SK-N-SH (cell line): Measurements from ENCODE around the gene PPP2CA. TPM values are rescaled to one million over a fixed set of nuclear protein-coding genes. Genes with fewer than 3 reads are reported as not detected.

Source experiments
- CTCF ChIA-PET: fragments of 300-600, 350-600 bp; formaldehyde crosslinking; extraction: SDS; loops from one replicate; lab custom pipeline; 2021; lab: Yijun Ruan, JAX
- POLR2A ChIA-PET: fragments of 350-600 bp; sonication (Branson Sonifier 250); formaldehyde crosslinking; extraction: SDS; loops from one replicate; lab custom pipeline; 2020; ENCODE audit warnings: antibody characterized with exemption, inconsistent platforms; lab: Yijun Ruan, JAX
- DNase-seq: peaks from one replicate; pipeline ENCODE4 v3.0.0; 2012
- H2AFZ ChIP-seq: fragments of 200-600 bp; sonication (generic); 2 replicates; pipeline ENCODE4 v1.8.1; 2016; ENCODE audit warnings: antibody characterized with exemption, mild to moderate bottlenecking, low read depth
- H3F3A ChIP-seq: fragments of 200-600 bp; sonication (generic); replicated peaks from 2 replicates; pipeline ENCODE3; 2016; ENCODE audit warnings: antibody characterized with exemption, mild to moderate bottlenecking; ENCODE audit not compliant: insufficient read depth
- H3K27ac ChIP-seq, 2 experiments: fragments of 200-500 bp in 1 of 2; fragments of 200-600 bp in 1 of 2; sonication (Bioruptor generic) in 1 of 2; sonication (generic), shearing (Covaris generic) in 1 of 2; 2 replicates each; pipeline versions ENCODE4 v1.5.1 to v1.6.1; 2014 to 2016; ENCODE audit warnings: low read depth in 2 of 2, inconsistent platforms in 1 of 2, low read length in 1 of 2, mild to moderate bottlenecking in 1 of 2, mixed read lengths in 1 of 2
- H3K27me3 ChIP-seq: fragments of 200-600 bp; sonication (generic), shearing (Covaris generic); 2 replicates; pipeline ENCODE4 v1.6.1; 2016; ENCODE audit warnings: mixed run types; ENCODE audit not compliant: insufficient read depth
- H3K36me3 ChIP-seq, 2 experiments: fragments of 200-500 bp in 1 of 2; fragments of 200-600 bp in 1 of 2; sonication (Bioruptor generic) in 1 of 2; sonication (generic) in 1 of 2; replicated peaks in 1 of 2; 2 replicates each; pipeline versions ENCODE3 to v1.5.1; 2014 to 2016; ENCODE audit warnings: low read length in 1 of 2, mild to moderate bottlenecking in 1 of 2; ENCODE audit not compliant: insufficient read depth in 2 of 2, control insufficient read depth in 1 of 2
- H3K4me1 ChIP-seq, 2 experiments: fragments of 200-500 bp in 1 of 2; fragments of 200-600 bp in 1 of 2; sonication (Bioruptor generic) in 1 of 2; sonication (generic), shearing (Covaris generic) in 1 of 2; 2 replicates each; pipeline versions ENCODE4 v1.5.1 to v1.6.1; 2014 to 2016; ENCODE audit warnings: low read depth in 1 of 2, low read length in 1 of 2, mixed run types in 1 of 2; ENCODE audit not compliant: insufficient read depth in 2 of 2, control insufficient read depth in 1 of 2
- H3K4me2 ChIP-seq: fragments of 200-600 bp; sonication (generic), shearing (Covaris generic); 2 replicates; pipeline ENCODE4 v1.6.1; 2017; ENCODE audit warnings: mixed run types
- H3K4me3 ChIP-seq, 2 experiments: fragments of 200-500 bp in 1 of 2; fragments of 200-600 bp in 1 of 2; sonication (Bioruptor generic) in 1 of 2; sonication (generic), shearing (Covaris generic) in 1 of 2; 2 replicates each; pipeline versions ENCODE4 v1.5.1 to v1.8.1; 2014 to 2016; ENCODE audit warnings: low read depth in 2 of 2, inconsistent platforms in 1 of 2, low read length in 1 of 2, mild to moderate bottlenecking in 1 of 2, mixed read lengths in 1 of 2, moderate library complexity in 1 of 2
- H3K79me2 ChIP-seq: fragments of 200-600 bp; sonication (generic); 2 replicates; pipeline ENCODE4 v1.8.1; 2017; ENCODE audit warnings: mild to moderate bottlenecking; ENCODE audit not compliant: insufficient read depth
- H3K9ac ChIP-seq: fragments of 200-600 bp; sonication (generic); 2 replicates; pipeline ENCODE4 v1.6.1; 2017; ENCODE audit warnings: mixed run types
- H3K9me2 ChIP-seq: fragments of 200-600 bp; sonication (generic); 2 replicates; pipeline ENCODE4 v1.6.1; 2017; ENCODE audit warnings: mixed run types
- H3K9me3 ChIP-seq: fragments of 200-600 bp; sonication (generic); 2 replicates; pipeline ENCODE4 v1.6.1; 2017; ENCODE audit warnings: mixed run types, mild to moderate bottlenecking, moderate library complexity
- H4K20me1 ChIP-seq: fragments of 200-600 bp; sonication (generic); 2 replicates; pipeline ENCODE4 v1.6.1; 2017; ENCODE audit warnings: mild to moderate bottlenecking, mixed run types; ENCODE audit not compliant: insufficient read depth
- CHD2 ChIP-seq: fragments of 150-350 bp; IDR thresholded peaks from 2 replicates; pipeline ENCODE4 v1.6.1; 2018; ENCODE audit warnings: low read length; ENCODE audit not compliant: partially characterized antibody
- CTCF ChIP-seq: fragments of 200-600 bp; sonication (generic); IDR thresholded peaks from 2 replicates; pipeline ENCODE4 v1.6.1; 2017; ENCODE audit warnings: antibody characterized with exemption, mild to moderate bottlenecking, moderate library complexity
- EZH2phosphoT487 ChIP-seq: fragments of 200-600 bp; sonication (generic); IDR thresholded peaks from 2 replicates; pipeline ENCODE4 v1.6.1; 2017; ENCODE audit warnings: low read depth, mixed run types, mild to moderate bottlenecking, antibody characterized with exemption, moderate library complexity, borderline replicate concordance
- FOSL2 ChIP-seq: IDR thresholded peaks from 2 replicates; pipeline ENCODE4 v1.4.0; 2012; ENCODE audit warnings: low read depth, mild to moderate bottlenecking, moderate library complexity, borderline replicate concordance
- FOXM1 ChIP-seq: IDR thresholded peaks from 2 replicates; pipeline ENCODE4 v1.4.0; 2012; ENCODE audit warnings: low read depth, mild to moderate bottlenecking
- GABPA ChIP-seq: IDR thresholded peaks from 2 replicates; pipeline ENCODE4 v1.4.0; 2012; ENCODE audit warnings: low read depth, mild to moderate bottlenecking
- GATA2 ChIP-seq: sonication (generic); formaldehyde crosslinking; IDR thresholded peaks from 2 replicates; pipeline ENCODE4 v1.5.0; 2020; ENCODE audit warnings: mild to moderate bottlenecking, missing genetic modification reagents
- IRF3 ChIP-seq: fragments of 150-350 bp; IDR thresholded peaks from 2 replicates; pipeline ENCODE4 v1.6.1; 2016; ENCODE audit warnings: mild to moderate bottlenecking, low read depth, low read length
- MAX ChIP-seq: IDR thresholded peaks from 2 replicates; pipeline ENCODE4 v1.4.0; 2012; ENCODE audit warnings: low read depth
- MXI1 ChIP-seq: IDR thresholded peaks from 2 replicates; pipeline ENCODE4 v1.6.1; 2012; ENCODE audit warnings: mild to moderate bottlenecking, low read depth, low read length, improper control_type of control experiment
- NFIC ChIP-seq: IDR thresholded peaks from 2 replicates; pipeline ENCODE4 v1.4.0; 2012; ENCODE audit warnings: borderline replicate concordance
- NRF1 ChIP-seq: IDR thresholded peaks from 2 replicates; pipeline ENCODE4 v1.6.1; 2012; ENCODE audit warnings: low read depth, mild to moderate bottlenecking, low read length
- POLR2AphosphoS5 ChIP-seq: IDR thresholded peaks from 2 replicates; pipeline ENCODE4 v1.6.1; 2012; ENCODE audit warnings: low read depth, low read length
- RAD21 ChIP-seq: IDR thresholded peaks from 2 replicates; pipeline ENCODE4 v1.6.1; 2012; ENCODE audit warnings: mild to moderate bottlenecking, low read length
- RCOR1 ChIP-seq: fragments of 150-350 bp; IDR thresholded peaks from 2 replicates; pipeline ENCODE4 v1.6.1; 2017; ENCODE audit warnings: antibody characterized with exemption, low read length
- YY1 ChIP-seq: IDR thresholded peaks from 2 replicates; pipeline ENCODE4 v1.4.0; 2012; ENCODE audit warnings: low read depth, mild to moderate bottlenecking
- WGBS: methylation state at CpG from one replicate; pipeline ENCODE4 v1.1.6; 2017; ENCODE audit warnings: low lambda C conversion rate; 5-methylcytosine and 5-hydroxymethylcytosine counted together
- polyA plus RNA-seq, 3 experiments: library from polyadenylated mRNA; depleted of rRNA; stranded (reverse); fragments of >200 nt; gene quantifications; 2 replicates each; pipeline ENCODE4 v1.2.3, GENCODE V29; 2012
- TF ChIP-seq, protein P1 (sequence below): IDR thresholded peaks from 2 replicates; pipeline ENCODE4 v1.6.1; 2012; ENCODE audit warnings: mild to moderate bottlenecking, low read depth, low read length, moderate library complexity
- TF ChIP-seq, protein P2 (sequence below): IDR thresholded peaks from 2 replicates; pipeline ENCODE4; 2012

The PPP2CA gene
- polyA plus RNA-seq, 1 of the 3 experiments (the other 2 are of a cell fraction) = 146 TPM

- Histone ChIP-seq H3K4me3 (no peak overlapping the region), H3K4me1 (no peaks in the 10 kb centered on the region), H3K27ac (no peak overlapping the region), H3F3A (peaks cover 8% of the 10 kb centered on the region), H2AFZ (no peak overlapping the region), H3K9me2 (no peaks in the 10 kb centered on the region), H3K4me2 (no peak overlapping the region), H4K20me1 (no peaks in the 10 kb centered on the region), H3K9me3 (no peaks in the 10 kb centered on the region), H3K79me2 (peaks cover 60% of the 10 kb centered on the region), H3K9ac (no peak overlapping the region), H3K27me3 (no peaks in the 10 kb centered on the region), H3K36me3 (peaks cover 56 to 93% of the 10 kb centered on the region in 2 experiments)
- no peak for DNase-seq
- TF ChIP-seq YY1 (no peak), MXI1 (no peak), CHD2 (no peak)
- POLR2A ChIA-PET = no interaction called here
- CTCF ChIA-PET = interaction anchor here (1.0 to 4.5 kb wide), 6 partner anchors 11 to 425 kb away, joined by 3 to 27 read pairs (median 5); no protein-coding TSS in a partner anchor
- WGBS = 97% methylated on average over 6 of the region's 6 CpGs
Measured at GRCh38 chr5:134161513-134162395, 64.1 kb downstream of the PPP2CA start.

- H3K4me2 ChIP-seq = no peak overlapping the region
- no peaks in the 10 kb centered on the region for H3K9me3 ChIP-seq
- no peak for DNase-seq
- H3K9me2 ChIP-seq = no peaks in the 10 kb centered on the region
- no peak overlapping the region for H3K27ac ChIP-seq
- H3K9ac ChIP-seq = no peak overlapping the region
- H3K27me3 ChIP-seq = no peaks in the 10 kb centered on the region
- H4K20me1 ChIP-seq = peaks cover 11% of the 10 kb centered on the region; the same call in 1 of the 2 replicates
- H3K4me3 ChIP-seq = no peak overlapping the region
- POLR2A ChIA-PET = interaction anchor here (1.4 kb wide), 1 partner anchor 22 kb away, joined by 5 read pairs; no protein-coding TSS in a partner anchor
- H3K36me3 ChIP-seq = peaks cover 84 to 90% of the 10 kb centered on the region in 2 experiments
- H2AFZ ChIP-seq = no peak overlapping the region
- CTCF ChIA-PET = interaction anchor here (0.7 to 9.8 kb wide), 7 partner anchors 16 to 136 kb away, joined by 3 to 99 read pairs (median 4); no protein-coding TSS in a partner anchor
- H3F3A ChIP-seq = peaks cover 7% of the 10 kb centered on the region
- 92% methylated on average over 1 of the region's 1 CpG for WGBS
- no peaks in the 10 kb centered on the region; a peak in 1 of 4 replicates for H3K4me1 ChIP-seq
- peaks cover 52% of the 10 kb centered on the region; the same call in 1 of the 2 replicates for H3K79me2 ChIP-seq
- TF ChIP-seq GABPA (no peak), FOXM1 (no peak), NRF1 (no peak), IRF3 (no peak), RAD21 (no peak), FOSL2 (no peak), MXI1 (no peak), EZH2phosphoT487 (no peak), POLR2AphosphoS5 (no peak), MAX (no peak), CTCF (no peak), NFIC (no peak), RCOR1 (no peak), GATA2 (CRISPR knock-in tag) (no peak), CHD2 (no peak)
- TF ChIP-seq, protein P1, sequence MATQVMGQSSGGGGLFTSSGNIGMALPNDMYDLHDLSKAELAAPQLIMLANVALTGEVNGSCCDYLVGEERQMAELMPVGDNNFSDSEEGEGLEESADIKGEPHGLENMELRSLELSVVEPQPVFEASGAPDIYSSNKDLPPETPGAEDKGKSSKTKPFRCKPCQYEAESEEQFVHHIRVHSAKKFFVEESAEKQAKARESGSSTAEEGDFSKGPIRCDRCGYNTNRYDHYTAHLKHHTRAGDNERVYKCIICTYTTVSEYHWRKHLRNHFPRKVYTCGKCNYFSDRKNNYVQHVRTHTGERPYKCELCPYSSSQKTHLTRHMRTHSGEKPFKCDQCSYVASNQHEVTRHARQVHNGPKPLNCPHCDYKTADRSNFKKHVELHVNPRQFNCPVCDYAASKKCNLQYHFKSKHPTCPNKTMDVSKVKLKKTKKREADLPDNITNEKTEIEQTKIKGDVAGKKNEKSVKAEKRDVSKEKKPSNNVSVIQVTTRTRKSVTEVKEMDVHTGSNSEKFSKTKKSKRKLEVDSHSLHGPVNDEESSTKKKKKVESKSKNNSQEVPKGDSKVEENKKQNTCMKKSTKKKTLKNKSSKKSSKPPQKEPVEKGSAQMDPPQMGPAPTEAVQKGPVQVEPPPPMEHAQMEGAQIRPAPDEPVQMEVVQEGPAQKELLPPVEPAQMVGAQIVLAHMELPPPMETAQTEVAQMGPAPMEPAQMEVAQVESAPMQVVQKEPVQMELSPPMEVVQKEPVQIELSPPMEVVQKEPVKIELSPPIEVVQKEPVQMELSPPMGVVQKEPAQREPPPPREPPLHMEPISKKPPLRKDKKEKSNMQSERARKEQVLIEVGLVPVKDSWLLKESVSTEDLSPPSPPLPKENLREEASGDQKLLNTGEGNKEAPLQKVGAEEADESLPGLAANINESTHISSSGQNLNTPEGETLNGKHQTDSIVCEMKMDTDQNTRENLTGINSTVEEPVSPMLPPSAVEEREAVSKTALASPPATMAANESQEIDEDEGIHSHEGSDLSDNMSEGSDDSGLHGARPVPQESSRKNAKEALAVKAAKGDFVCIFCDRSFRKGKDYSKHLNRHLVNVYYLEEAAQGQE = no peak
- TF ChIP-seq, protein P2, sequence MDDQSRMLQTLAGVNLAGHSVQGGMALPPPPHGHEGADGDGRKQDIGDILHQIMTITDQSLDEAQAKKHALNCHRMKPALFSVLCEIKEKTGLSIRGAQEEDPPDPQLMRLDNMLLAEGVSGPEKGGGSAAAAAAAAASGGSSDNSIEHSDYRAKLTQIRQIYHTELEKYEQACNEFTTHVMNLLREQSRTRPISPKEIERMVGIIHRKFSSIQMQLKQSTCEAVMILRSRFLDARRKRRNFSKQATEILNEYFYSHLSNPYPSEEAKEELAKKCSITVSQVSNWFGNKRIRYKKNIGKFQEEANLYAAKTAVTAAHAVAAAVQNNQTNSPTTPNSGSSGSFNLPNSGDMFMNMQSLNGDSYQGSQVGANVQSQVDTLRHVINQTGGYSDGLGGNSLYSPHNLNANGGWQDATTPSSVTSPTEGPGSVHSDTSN = no peak
Measured at GRCh38 chr5:134153657-134154056, 72.2 kb downstream of the PPP2CA start.
